ENCODE results near the gene PEPD. TPM values are rescaled to one million over a fixed set of nuclear protein-coding genes. Genes with fewer than 3 reads are reported as not detected.
"Not testable (repeated sequence)": the region's sequence is repeated elsewhere in the genome, so short reads cannot be mapped to it uniquely, and the experiment has no call there.

Gene PEPD
- polyA plus RNA-seq, 4 donors, result 159 to 1,330 (median 491) TPM

DNA sequence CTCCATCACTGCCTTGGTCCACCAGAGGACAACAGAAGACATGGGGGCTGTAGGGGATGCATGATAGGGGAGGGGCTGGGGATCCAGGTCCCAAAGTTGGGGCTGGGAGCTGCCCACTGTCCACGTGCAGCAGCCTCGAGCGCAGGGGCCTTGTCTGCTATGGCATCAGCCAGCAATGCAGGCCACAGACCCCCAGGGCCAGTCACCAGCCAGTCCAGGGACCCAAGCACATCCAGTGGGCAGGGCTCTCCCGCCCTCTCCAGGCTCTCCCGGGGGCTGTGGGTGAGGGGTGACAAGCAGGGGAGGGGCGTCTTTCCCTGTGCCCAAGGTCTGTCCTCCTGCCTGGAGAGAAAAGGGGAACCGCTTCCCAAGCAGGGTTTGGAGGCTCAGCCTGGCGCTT lies 32.8 kb downstream of the PEPD start:
- Histone ChIP-seq H3K36me3 (ENCODE audit: control insufficient read depth in 3 of 3, insufficient read depth in 2 of 3, low read depth in 1 of 3, low read length in 3 of 3) (peaks cover 0 to 39% (median 7%) of the 10 kb centered on the region in 3 donors), H3K27ac (ENCODE audit: low read depth in 1 of 3, low read length in 2 of 3) (no peak overlapping the region), H3K4me3 (ENCODE audit: low read depth in 1 of 3, low read length in 3 of 3) (no peak overlapping the region), H3K27me3 (ENCODE audit: control insufficient read depth in 3 of 3, insufficient read depth in 3 of 3, low read length in 3 of 3) (no peaks in the 10 kb centered on the region), H3K4me1 (ENCODE audit: control insufficient read depth in 3 of 3, insufficient read depth in 2 of 3, low read depth in 1 of 3, low read length in 2 of 3) (no peaks in the 10 kb centered on the region), H3K9me3 (ENCODE audit: control insufficient read depth in 2 of 2, insufficient read depth in 1 of 2, low read depth in 1 of 2, low read length in 1 of 2) (no peaks in the 10 kb centered on the region)
- FAIRE-seq (no peak), DNase-seq (no peak)
- WGBS, 3 donors, result 93 to 100% (median 96%) methylated on average over 8 of the region's 8 CpGs

GRCh38 chr19:33487901-33488800 lies 33.4 kb downstream of the PEPD start:
- Histone ChIP-seq H3K27ac (ENCODE audit: low read depth in 1 of 3, low read length in 2 of 3) (no peak overlapping the region), H3K36me3 (ENCODE audit: control insufficient read depth in 3 of 3, insufficient read depth in 2 of 3, low read depth in 1 of 3, low read length in 3 of 3) (peaks cover 0 to 36% (median 6%) of the 10 kb centered on the region in 3 donors), H3K4me3 (ENCODE audit: low read depth in 1 of 3, low read length in 3 of 3) (no peak overlapping the region), H3K4me1 (ENCODE audit: control insufficient read depth in 3 of 3, insufficient read depth in 2 of 3, low read depth in 1 of 3, low read length in 2 of 3) (no peaks in the 10 kb centered on the region), H3K27me3 (ENCODE audit: control insufficient read depth in 3 of 3, insufficient read depth in 3 of 3, low read length in 3 of 3) (no peaks in the 10 kb centered on the region), H3K9me3 (ENCODE audit: control insufficient read depth in 2 of 2, insufficient read depth in 1 of 2, low read depth in 1 of 2, low read length in 1 of 2) (peaks cover 0 to 5% of the 10 kb centered on the region in 2 donors)
- DNase-seq (no peak), FAIRE-seq (no peak)
- WGBS, 3 donors, result 84 to 90% (median 85%) methylated on average over 15 to 16 of the region's 16 CpGs

DNA sequence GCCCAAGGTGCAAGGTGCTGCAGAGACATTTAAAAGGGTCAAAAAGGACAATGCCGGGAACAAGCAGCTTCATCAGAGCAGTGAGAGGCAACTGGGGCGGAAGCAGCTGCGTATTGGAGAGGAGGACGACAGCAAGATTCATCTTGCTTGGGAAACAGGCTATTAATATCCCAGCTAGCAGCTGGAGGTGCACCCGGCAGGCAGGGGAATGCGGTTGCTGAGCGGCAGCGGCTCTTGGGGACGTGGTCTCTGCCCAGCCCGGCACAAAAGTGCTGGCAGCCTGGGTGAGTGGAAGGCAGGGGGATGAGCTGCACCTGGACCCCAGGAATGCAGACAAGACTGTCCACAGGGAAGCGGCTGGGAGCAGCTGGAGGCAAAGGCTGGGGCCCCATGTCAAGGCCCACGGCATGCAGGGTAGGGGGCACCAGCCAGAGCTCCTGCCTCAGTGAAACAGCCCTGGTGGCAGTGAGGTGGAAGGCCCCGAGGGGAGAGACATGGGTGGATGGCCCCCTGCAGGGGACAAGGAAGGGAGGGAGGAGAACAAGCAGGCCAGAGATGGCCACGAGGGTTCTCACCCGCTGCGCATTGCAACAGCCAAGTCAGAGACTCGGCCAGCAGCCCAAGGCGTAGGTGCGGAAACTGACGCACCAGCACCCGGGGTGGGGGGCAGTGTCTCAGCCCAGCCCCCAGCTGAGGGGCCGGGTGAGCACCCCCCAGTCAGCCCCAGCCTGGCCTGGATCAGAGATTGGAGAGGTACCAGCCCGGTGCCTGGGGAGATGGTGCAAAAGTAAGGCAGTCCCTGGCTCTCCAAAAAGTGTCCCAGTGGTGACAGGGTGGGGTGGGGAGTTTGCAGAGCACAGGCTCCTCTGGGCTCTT lies 34.4 kb downstream of the PEPD start:
- no peaks in the 10 kb centered on the region for H3K4me1 ChIP-seq (ENCODE audit: control insufficient read depth in 3 of 3, insufficient read depth in 2 of 3, low read depth in 1 of 3, low read length in 2 of 3)
- FAIRE-seq (no peak), DNase-seq (no peak)
- H3K4me3 ChIP-seq (ENCODE audit: low read depth in 1 of 3, low read length in 3 of 3), result no peak overlapping the region
- no peaks in the 10 kb centered on the region for H3K27me3 ChIP-seq (ENCODE audit: control insufficient read depth in 3 of 3, insufficient read depth in 3 of 3, low read length in 3 of 3)
- peaks cover 0 to 5% of the 10 kb centered on the region in 2 donors for H3K9me3 ChIP-seq (ENCODE audit: control insufficient read depth in 2 of 2, insufficient read depth in 1 of 2, low read depth in 1 of 2, low read length in 1 of 2)
- H3K27ac ChIP-seq (ENCODE audit: low read depth in 1 of 3, low read length in 2 of 3), result no peak overlapping the region
- peaks cover 0 to 34% (median 6%) of the 10 kb centered on the region in 3 donors for H3K36me3 ChIP-seq (ENCODE audit: control insufficient read depth in 3 of 3, insufficient read depth in 2 of 3, low read depth in 1 of 3, low read length in 3 of 3)
- WGBS, 3 donors, result 80 to 93% (median 89%) methylated on average over 23 of the region's 23 CpGs

GRCh38 chr19:33486407-33486806 lies 35.2 kb downstream of the PEPD start:
- 85 to 87% (median 86%) methylated on average over 8 of the region's 8 CpGs for whole genome bisulfite sequencing, 3 donors

GRCh38 chr19:33484226-33484774 lies 37.3 kb downstream of the PEPD start:
- Histone ChIP-seq H3K27ac (ENCODE audit: low read depth in 1 of 3, low read length in 2 of 3) (no peak overlapping the region), H3K27me3 (ENCODE audit: control insufficient read depth in 3 of 3, insufficient read depth in 3 of 3, low read length in 3 of 3) (no peaks in the 10 kb centered on the region), H3K4me3 (ENCODE audit: low read depth in 1 of 3, low read length in 3 of 3) (no peak overlapping the region), H3K36me3 (ENCODE audit: control insufficient read depth in 3 of 3, insufficient read depth in 2 of 3, low read depth in 1 of 3, low read length in 3 of 3) (peaks cover 0 to 29% (median 6%) of the 10 kb centered on the region in 3 donors), H3K9me3 (ENCODE audit: control insufficient read depth in 2 of 2, insufficient read depth in 1 of 2, low read depth in 1 of 2, low read length in 1 of 2) (peaks cover 0 to 5% of the 10 kb centered on the region in 2 donors), H3K4me1 (ENCODE audit: control insufficient read depth in 3 of 3, insufficient read depth in 2 of 3, low read depth in 1 of 3, low read length in 2 of 3) (no peaks in the 10 kb centered on the region)
- FAIRE-seq, result no peak
- WGBS, 3 donors, result 93 to 94% (median 94%) methylated on average over 8 of the region's 8 CpGs
- no peak for DNase-seq

More at GRCh38 chr19:33486407-33486806, 35.2 kb downstream of the PEPD start:
- no peak overlapping the region for H3K27ac ChIP-seq (ENCODE audit: low read depth in 1 of 3, low read length in 2 of 3)
- H3K4me3 ChIP-seq (ENCODE audit: low read depth in 1 of 3, low read length in 3 of 3), result no peak overlapping the region
- H3K36me3 ChIP-seq (ENCODE audit: control insufficient read depth in 3 of 3, insufficient read depth in 2 of 3, low read depth in 1 of 3, low read length in 3 of 3), result peaks cover 0 to 34% (median 6%) of the 10 kb centered on the region in 3 donors
- DNase-seq (no peak), FAIRE-seq (no peak)
- H3K9me3 ChIP-seq (ENCODE audit: control insufficient read depth in 2 of 2, insufficient read depth in 1 of 2, low read depth in 1 of 2, low read length in 1 of 2), result peaks cover 0 to 5% of the 10 kb centered on the region in 2 donors
- H3K4me1 ChIP-seq (ENCODE audit: control insufficient read depth in 3 of 3, insufficient read depth in 2 of 3, low read depth in 1 of 3, low read length in 2 of 3), result no peaks in the 10 kb centered on the region
- H3K27me3 ChIP-seq (ENCODE audit: control insufficient read depth in 3 of 3, insufficient read depth in 3 of 3, low read length in 3 of 3), result no peaks in the 10 kb centered on the region

- Histone ChIP-seq H3K4me1 (ENCODE audit: control insufficient read depth in 3 of 3, insufficient read depth in 2 of 3, low read depth in 1 of 3, low read length in 2 of 3) (no peaks in the 10 kb centered on the region), H3K4me3 (ENCODE audit: low read depth in 1 of 3, low read length in 3 of 3) (no peak overlapping the region), H3K27ac (ENCODE audit: low read depth in 1 of 3, low read length in 2 of 3) (no peak overlapping the region), H3K9me3 (ENCODE audit: control insufficient read depth in 2 of 2, insufficient read depth in 1 of 2, low read depth in 1 of 2, low read length in 1 of 2) (peaks cover 0 to 10% of the 10 kb centered on the region in 2 donors), H3K36me3 (ENCODE audit: control insufficient read depth in 3 of 3, insufficient read depth in 2 of 3, low read depth in 1 of 3, low read length in 3 of 3) (peaks cover 1 to 20% (median 2%) of the 10 kb centered on the region in 3 donors), H3K27me3 (ENCODE audit: control insufficient read depth in 3 of 3, insufficient read depth in 3 of 3, low read length in 3 of 3) (no peaks in the 10 kb centered on the region)
- no peak for FAIRE-seq
- DNase-seq, result no peak
- WGBS, 3 donors, result 75 to 82% (median 81%) methylated on average over 3 of the region's 3 CpGs
Observed at GRCh38 chr19:33482476-33482875, 39.1 kb downstream of the PEPD start.

DNA sequence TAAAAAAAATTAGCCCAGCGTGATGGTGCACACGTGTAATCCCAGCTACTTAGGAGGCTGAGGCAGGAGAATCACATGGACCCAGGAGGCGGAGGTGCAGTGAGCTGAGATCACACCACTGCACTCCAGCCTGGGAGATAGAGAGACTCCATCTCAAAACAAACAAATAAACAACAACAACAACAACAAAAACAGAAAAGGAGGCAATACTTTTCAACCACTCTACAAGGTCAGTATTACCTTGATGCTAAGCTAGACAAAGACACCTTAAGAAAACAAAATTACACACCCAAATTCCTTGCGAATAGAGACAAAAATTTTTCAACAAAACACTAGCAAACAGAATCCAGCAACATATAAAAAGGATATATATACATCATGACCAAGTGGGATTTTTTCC lies 39.7 kb downstream of the PEPD start:
- no peaks in the 10 kb centered on the region for H3K27me3 ChIP-seq (ENCODE audit: control insufficient read depth in 3 of 3, insufficient read depth in 3 of 3, low read length in 3 of 3)
- FAIRE-seq, result no peak
- WGBS, 3 donors, result 94 to 95% (median 95%) methylated on average over 4 of the region's 4 CpGs
- peaks cover 0 to 10% of the 10 kb centered on the region in 2 donors for H3K9me3 ChIP-seq (ENCODE audit: control insufficient read depth in 2 of 2, insufficient read depth in 1 of 2, low read depth in 1 of 2, low read length in 1 of 2)
- H3K36me3 ChIP-seq (ENCODE audit: control insufficient read depth in 3 of 3, insufficient read depth in 2 of 3, low read depth in 1 of 3, low read length in 3 of 3), result peaks cover 3 to 20% (median 5%) of the 10 kb centered on the region in 3 donors
- no peak overlapping the region for H3K27ac ChIP-seq (ENCODE audit: low read depth in 1 of 3, low read length in 2 of 3)
- no peaks in the 10 kb centered on the region for H3K4me1 ChIP-seq (ENCODE audit: control insufficient read depth in 3 of 3, insufficient read depth in 2 of 3, low read depth in 1 of 3, low read length in 2 of 3)
- no peak overlapping the region for H3K4me3 ChIP-seq (ENCODE audit: low read depth in 1 of 3, low read length in 3 of 3)
- no peak for DNase-seq

DNA sequence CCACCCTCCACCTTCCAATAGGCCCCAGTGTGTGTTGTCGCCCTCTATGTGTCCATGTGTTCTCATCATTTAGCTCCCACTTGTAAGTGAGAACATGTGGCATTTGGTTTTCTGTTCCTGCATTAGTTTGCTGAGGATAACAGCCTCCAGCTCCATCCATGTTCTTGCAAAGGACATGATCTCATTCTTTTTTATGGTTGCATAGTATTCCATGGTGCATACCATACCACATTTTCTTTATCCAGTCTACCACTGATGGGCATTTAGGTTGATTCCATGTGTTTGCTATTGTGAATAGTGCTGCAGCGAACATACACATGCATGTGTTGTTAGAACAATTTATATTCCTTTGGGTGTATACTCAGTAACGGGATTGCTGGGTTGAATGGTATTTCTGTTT lies 42.0 kb downstream of the PEPD start:
- FAIRE-seq; H3K4me3 ChIP-seq (ENCODE audit: low read depth in 1 of 3, low read length in 3 of 3); DNase-seq; H3K27me3 ChIP-seq (ENCODE audit: control insufficient read depth in 3 of 3, insufficient read depth in 3 of 3, low read length in 3 of 3); H3K4me1 ChIP-seq (ENCODE audit: control insufficient read depth in 3 of 3, insufficient read depth in 2 of 3, low read depth in 1 of 3, low read length in 2 of 3); H3K27ac ChIP-seq (ENCODE audit: low read depth in 1 of 3, low read length in 2 of 3): not testable (repeated sequence)
- Histone ChIP-seq H3K36me3 (ENCODE audit: control insufficient read depth in 3 of 3, insufficient read depth in 2 of 3, low read depth in 1 of 3, low read length in 3 of 3) (peaks cover 3 to 16% (median 5%) of the 10 kb centered on the region in 3 donors), H3K9me3 (ENCODE audit: control insufficient read depth in 2 of 2, insufficient read depth in 1 of 2, low read depth in 1 of 2, low read length in 1 of 2) (peaks cover 0 to 10% of the 10 kb centered on the region in 2 donors)
- 96 to 97% (median 96%) methylated on average over 2 to 3 of the region's 3 CpGs for WGBS, 3 donors
